SK-N-SH (cell line): Measurements from ENCODE around the gene CANX.

Experiments used
- POLR2AphosphoS5 ChIP-seq: IDR thresholded peaks from 2 replicates; pipeline ENCODE4 v1.6.1; 2012; ENCODE audit warnings: low read depth, low read length
- RFX5 ChIP-seq: IDR thresholded peaks from 2 replicates; pipeline ENCODE4 v1.6.1; 2012; ENCODE audit warnings: mild to moderate bottlenecking, improper control_type of control experiment, low read length

GRCh38 chr5:179766021-179766725 is 67.4 kb downstream of the CANX start:
- TF ChIP-seq RFX5, result no peak
- no peak for TF ChIP-seq POLR2AphosphoS5
